ENCODE data around the gene ZSWIM5. TPM values are rescaled to one million over a fixed set of nuclear protein-coding genes. Genes with fewer than 3 reads are reported as not detected.

Gene ZSWIM5
- total RNA-seq, 1 donor from 2014 or later: 0.79 TPM

- H3K9me3 Mint-ChIP-seq (ENCODE audit: unreplicated experiment): no peaks in the 10 kb centered on the region
- Histone ChIP-seq H3K27me3 (ENCODE audit: insufficient read depth, low read length) (peaks cover 26% of the 10 kb centered on the region), H3K27ac (ENCODE audit: low read depth, low read length) (no peak overlapping the region), H4K20me1 (ENCODE audit: insufficient read depth, low read length) (peaks cover 3% of the 10 kb centered on the region), H3K4me3 (ENCODE audit: insufficient read depth, low read depth, low read length) (peak overlapping the region; percentile 75), H3K4me2 (ENCODE audit: low read length) (peak overlapping the region; percentile 97), H3K36me3 (ENCODE audit: insufficient read depth, low read length) (no peaks in the 10 kb centered on the region), H3K9me3 (ENCODE audit: insufficient read depth, low read depth, low read length) (no peaks in the 10 kb centered on the region), H3K79me2 (ENCODE audit: insufficient read depth, low read length) (no peaks in the 10 kb centered on the region), H3K4me1 (ENCODE audit: insufficient read depth, low read length) (peaks cover 5% of the 10 kb centered on the region), H2AFZ (ENCODE audit: low read depth, low read length) (peak overlapping the region; percentile 38), H3K9ac (ENCODE audit: low read length) (no peak overlapping the region)
- no peaks in the 10 kb centered on the region for H3K36me3 Mint-ChIP-seq (ENCODE audit: low read depth, unreplicated experiment)
- peak overlapping the region; percentile 86 for H3K4me3 Mint-ChIP-seq (ENCODE audit: unreplicated experiment)
- DNase-seq (ENCODE audit: low read depth) (peak; percentile 35), FAIRE-seq (no peak)
- TF ChIP-seq EZH2 (IDR thresholded peaks at IDR 0.05; ENCODE audit: insufficient read depth, low read length) (no peak), CTCF (IDR thresholded peaks at IDR 0.05; ENCODE audit: insufficient read depth, low read depth, low read length) (no peak)
- peaks cover 14% of the 10 kb centered on the region for H3K27me3 Mint-ChIP-seq (ENCODE audit: low read depth, unreplicated experiment)
- H3K4me1 Mint-ChIP-seq (ENCODE audit: low read depth, unreplicated experiment): peaks cover 7% of the 10 kb centered on the region
- H3K27ac Mint-ChIP-seq (ENCODE audit: unreplicated experiment): no peak overlapping the region
Observed at GRCh38 chr1:45205011-45205909, 1.1 kb downstream of the ZSWIM5 start.

GRCh38 chr1:45200906-45201500 lies 5.4 kb downstream of the ZSWIM5 start:
- no peaks in the 10 kb centered on the region for H3K4me1 ChIP-seq (ENCODE audit: insufficient read depth, low read length)
- H3K27me3 ChIP-seq (ENCODE audit: insufficient read depth, low read length): peaks cover 7% of the 10 kb centered on the region
- H3K9me3 ChIP-seq (ENCODE audit: insufficient read depth, low read depth, low read length): no peaks in the 10 kb centered on the region
- no peak overlapping the region for H3K27ac Mint-ChIP-seq (ENCODE audit: unreplicated experiment)
- H3K4me3 Mint-ChIP-seq (ENCODE audit: unreplicated experiment): no peak overlapping the region
- no peak for TF ChIP-seq CTCF (IDR thresholded peaks at IDR 0.05; ENCODE audit: insufficient read depth, low read depth, low read length)
- no peak for TF ChIP-seq EZH2 (IDR thresholded peaks at IDR 0.05; ENCODE audit: insufficient read depth, low read length)
- H4K20me1 ChIP-seq (ENCODE audit: insufficient read depth, low read length): peaks cover 3% of the 10 kb centered on the region
- DNase-seq (ENCODE audit: low read depth) (no peak), FAIRE-seq (no peak)
- H3K79me2 ChIP-seq (ENCODE audit: insufficient read depth, low read length): no peaks in the 10 kb centered on the region
- no peaks in the 10 kb centered on the region for H3K36me3 Mint-ChIP-seq (ENCODE audit: low read depth, unreplicated experiment)
- no peaks in the 10 kb centered on the region for H3K36me3 ChIP-seq (ENCODE audit: insufficient read depth, low read length)
- H3K9ac ChIP-seq (ENCODE audit: low read length): no peak overlapping the region
- no peaks in the 10 kb centered on the region for H3K27me3 Mint-ChIP-seq (ENCODE audit: low read depth, unreplicated experiment)
- no peak overlapping the region for H3K27ac ChIP-seq (ENCODE audit: low read depth, low read length)
- H3K4me2 ChIP-seq (ENCODE audit: low read length): no peak overlapping the region
- H2AFZ ChIP-seq (ENCODE audit: low read depth, low read length): no peak overlapping the region
- no peak overlapping the region for H3K4me3 ChIP-seq (ENCODE audit: insufficient read depth, low read depth, low read length)
- H3K4me1 Mint-ChIP-seq (ENCODE audit: low read depth, unreplicated experiment): peaks cover 4% of the 10 kb centered on the region
- H3K9me3 Mint-ChIP-seq (ENCODE audit: unreplicated experiment): no peaks in the 10 kb centered on the region

Measured in astrocyte (in vitro differentiated cells and primary cell).